ENCODE measurements around the gene TNFRSF4.

Gene TNFRSF4

GRCh38 chr1:1256956-1257871 is 43.3 kb upstream of the TNFRSF4 start:
- TF ChIP-seq GABPA (IDR thresholded peaks at IDR 0.05; ENCODE audit: low read depth) (no peak), POLR2AphosphoS5 (IDR thresholded peaks at IDR 0.05; ENCODE audit: low read depth) (no peak), SPI1 (IDR thresholded peaks at IDR 0.05; ENCODE audit: borderline replicate concordance, low read depth) (no peak), REST (IDR thresholded peaks at IDR 0.05; ENCODE audit: insufficient replicate concordance, low read depth) (no peak)
- TF ChIP-seq, protein P1, sequence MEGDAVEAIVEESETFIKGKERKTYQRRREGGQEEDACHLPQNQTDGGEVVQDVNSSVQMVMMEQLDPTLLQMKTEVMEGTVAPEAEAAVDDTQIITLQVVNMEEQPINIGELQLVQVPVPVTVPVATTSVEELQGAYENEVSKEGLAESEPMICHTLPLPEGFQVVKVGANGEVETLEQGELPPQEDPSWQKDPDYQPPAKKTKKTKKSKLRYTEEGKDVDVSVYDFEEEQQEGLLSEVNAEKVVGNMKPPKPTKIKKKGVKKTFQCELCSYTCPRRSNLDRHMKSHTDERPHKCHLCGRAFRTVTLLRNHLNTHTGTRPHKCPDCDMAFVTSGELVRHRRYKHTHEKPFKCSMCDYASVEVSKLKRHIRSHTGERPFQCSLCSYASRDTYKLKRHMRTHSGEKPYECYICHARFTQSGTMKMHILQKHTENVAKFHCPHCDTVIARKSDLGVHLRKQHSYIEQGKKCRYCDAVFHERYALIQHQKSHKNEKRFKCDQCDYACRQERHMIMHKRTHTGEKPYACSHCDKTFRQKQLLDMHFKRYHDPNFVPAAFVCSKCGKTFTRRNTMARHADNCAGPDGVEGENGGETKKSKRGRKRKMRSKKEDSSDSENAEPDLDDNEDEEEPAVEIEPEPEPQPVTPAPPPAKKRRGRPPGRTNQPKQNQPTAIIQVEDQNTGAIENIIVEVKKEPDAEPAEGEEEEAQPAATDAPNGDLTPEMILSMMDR (IDR thresholded peaks at IDR 0.05; ENCODE audit: insufficient read depth, low read length): no peak

DNA sequence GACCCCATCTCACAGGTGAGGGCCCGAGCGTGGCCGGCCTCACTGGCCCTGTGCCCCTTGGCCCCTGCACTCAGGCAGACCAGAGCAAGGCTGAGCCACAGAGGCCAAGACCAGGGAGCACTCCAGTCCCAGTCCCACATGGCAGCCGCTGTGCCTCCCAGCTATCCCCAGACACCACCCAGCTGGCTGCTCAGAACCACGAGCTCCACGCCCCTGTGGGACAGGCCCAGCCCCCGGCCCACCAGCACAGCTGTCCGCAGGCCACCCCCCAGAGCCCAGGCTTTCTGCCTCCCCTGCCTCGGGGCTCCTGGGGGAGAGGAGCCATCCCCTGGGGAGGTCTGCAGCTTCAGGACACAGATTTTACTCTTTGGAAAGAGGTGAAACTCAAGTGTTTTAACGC is 41.7 kb upstream of the TNFRSF4 start:
- TF ChIP-seq, protein P1 (IDR thresholded peaks at IDR 0.05; ENCODE audit: insufficient read depth, low read length): no peak
- TF ChIP-seq GABPA (IDR thresholded peaks at IDR 0.05; ENCODE audit: low read depth) (no peak), SPI1 (IDR thresholded peaks at IDR 0.05; ENCODE audit: borderline replicate concordance, low read depth) (no peak), REST (IDR thresholded peaks at IDR 0.05; ENCODE audit: insufficient replicate concordance, low read depth) (no peak), POLR2AphosphoS5 (IDR thresholded peaks at IDR 0.05; ENCODE audit: low read depth) (no peak)
- no peak for DNase-seq (ENCODE audit: low read depth in 1 of 2, low spot score in 1 of 2)
- no peaks in the 10 kb centered on the region for H3K27me3 ChIP-seq (ENCODE audit: insufficient read depth, poor library complexity, severe bottlenecking)
- no peak overlapping the region for H3K27ac ChIP-seq (replicated peaks)
- no peak overlapping the region for H3K4me3 ChIP-seq (replicated peaks; ENCODE audit: insufficient read depth, low read length)

More at GRCh38 chr1:1256956-1257871, 43.3 kb upstream of the TNFRSF4 start:
- Histone ChIP-seq H3K27me3 (ENCODE audit: insufficient read depth, poor library complexity, severe bottlenecking) (no peaks in the 10 kb centered on the region), H3K4me3 (replicated peaks; ENCODE audit: insufficient read depth, low read length) (no peak overlapping the region), H3K27ac (replicated peaks) (no peak overlapping the region)
- DNase-seq (ENCODE audit: low read depth in 1 of 2, low spot score in 1 of 2): no peak

GRCh38 chr1:1255078-1255477 is 41.1 kb upstream of the TNFRSF4 start:
- Histone ChIP-seq H3K4me3 (replicated peaks; ENCODE audit: insufficient read depth, low read length) (no peak overlapping the region), H3K27ac (replicated peaks) (no peak overlapping the region), H3K27me3 (ENCODE audit: insufficient read depth, poor library complexity, severe bottlenecking) (no peaks in the 10 kb centered on the region)
- no peak for DNase-seq (ENCODE audit: low read depth in 1 of 2, low spot score in 1 of 2)
- TF ChIP-seq, protein P1 (IDR thresholded peaks at IDR 0.05; ENCODE audit: insufficient read depth, low read length): no peak
- TF ChIP-seq POLR2AphosphoS5 (IDR thresholded peaks at IDR 0.05; ENCODE audit: low read depth): no peak
- no peak for TF ChIP-seq GABPA (IDR thresholded peaks at IDR 0.05; ENCODE audit: low read depth)
- TF ChIP-seq REST (IDR thresholded peaks at IDR 0.05; ENCODE audit: insufficient replicate concordance, low read depth): no peak
- no peak for TF ChIP-seq SPI1 (IDR thresholded peaks at IDR 0.05; ENCODE audit: borderline replicate concordance, low read depth)

Measured in HL-60 (cell line).